Neural progenitor cell (in vitro differentiated cells): Measurements from ENCODE around the gene RB1. TPM values are rescaled to one million over a fixed set of nuclear protein-coding genes. Genes with fewer than 3 reads are reported as not detected.

ENCODE experiments used
- DNase-seq: peaks from one replicate; pipeline ENCODE4 v3.0.0-alpha.2; 2016; ENCODE audit warnings: low spot score
- H2AFZ ChIP-seq: fragments of 200-600 bp; sonication (generic); replicated peaks from 2 replicates; pipeline ENCODE4 v1.6.1; 2016; ENCODE audit warnings: antibody characterized with exemption
- H3F3A ChIP-seq: fragments of 200-600 bp; sonication (generic); 2 replicates; pipeline ENCODE4 v1.6.1; 2016; ENCODE audit warnings: antibody characterized with exemption, low read depth
- H3K27ac ChIP-seq: fragments of 200-600 bp; sonication (generic); 2 replicates; pipeline ENCODE4 v1.5.1; 2016; ENCODE audit warnings: mild to moderate bottlenecking
- H3K27me3 ChIP-seq: fragments of 200-600 bp; sonication (generic); 2 replicates; pipeline ENCODE4 v1.6.1; 2016; ENCODE audit warnings: mild to moderate bottlenecking, moderate library complexity
- H3K36me3 ChIP-seq: fragments of 200-600 bp; sonication (generic); 2 replicates; pipeline ENCODE4 v1.5.1; 2016
- H3K4me1 ChIP-seq: fragments of 200-600 bp; sonication (generic); 2 replicates; pipeline ENCODE4 v1.6.1; 2016; ENCODE audit warnings: mixed run types
- H3K4me2 ChIP-seq: fragments of 200-600 bp; sonication (generic); 2 replicates; pipeline ENCODE4 v1.6.1; 2016
- H3K4me3 ChIP-seq: fragments of 200-600 bp; sonication (generic); 2 replicates; pipeline ENCODE4 v1.5.1; 2016
- H3K79me2 ChIP-seq: fragments of 200-600 bp; sonication (generic); 2 replicates; pipeline ENCODE4 v1.6.1; 2016; ENCODE audit warnings: low read depth
- H3K9ac ChIP-seq: fragments of 200-600 bp; sonication (generic); 2 replicates; pipeline ENCODE4 v1.6.1; 2016
- H3K9me3 ChIP-seq: fragments of 200-600 bp; sonication (generic); 2 replicates; pipeline ENCODE4 v1.5.1; 2016; ENCODE audit warnings: low read depth
- H4K20me1 ChIP-seq: fragments of 200-600 bp; sonication (generic); 2 replicates; pipeline ENCODE4 v1.6.1; 2016; ENCODE audit warnings: low read depth
- H3K27ac Mint-ChIP-seq: 3 replicates; pipeline ENCODE4 v1.8.0; 2021; ENCODE audit warnings: mixed read lengths
- H3K27me3 Mint-ChIP-seq: 2 replicates; pipeline ENCODE4 v1.8.0; 2022; ENCODE audit warnings: low read depth, mild to moderate bottlenecking, inconsistent platforms, moderate library complexity, mixed read lengths; ENCODE audit not compliant: insufficient read depth
- H3K36me3 Mint-ChIP-seq: 3 replicates; pipeline ENCODE4 v1.8.0; 2021; ENCODE audit warnings: mixed read lengths
- H3K4me1 Mint-ChIP-seq: 3 replicates; pipeline ENCODE4 v1.8.0; 2021; ENCODE audit warnings: mixed read lengths
- H3K4me3 Mint-ChIP-seq: 3 replicates; pipeline ENCODE4 v1.8.0; 2021; ENCODE audit warnings: mild to moderate bottlenecking, moderate library complexity, mixed read lengths
- H3K9me3 Mint-ChIP-seq: 3 replicates; pipeline ENCODE4 v1.8.0; 2020; ENCODE audit warnings: mixed read lengths
- EZH2 ChIP-seq: fragments of 200-600 bp; sonication (generic); IDR thresholded peaks from 2 replicates; pipeline ENCODE4 v1.6.1; 2017; ENCODE audit warnings: antibody characterized with exemption, mild to moderate bottlenecking, moderate library complexity
- EZH2phosphoT487 ChIP-seq: fragments of 200-600 bp; sonication (generic); IDR thresholded peaks from 2 replicates; pipeline ENCODE4 v1.6.1; 2017; ENCODE audit warnings: antibody characterized with exemption
- total RNA-seq: library from RNA; depleted of rRNA; stranded (reverse); fragments of >200 nt; gene quantifications from 2 replicates; pipeline ENCODE4 v1.2.3, GENCODE V29; 2015; ENCODE audit warnings: low replicate concordance
- TF ChIP-seq, protein P1 (sequence below): fragments of 200-600 bp; sonication (generic); IDR thresholded peaks from 2 replicates; pipeline ENCODE4 v1.5.1; 2017; ENCODE audit warnings: antibody characterized with exemption, mild to moderate bottlenecking

Gene RB1
- total RNA-seq, 1 donor from 2014 or later, result 39.5 TPM

DNA sequence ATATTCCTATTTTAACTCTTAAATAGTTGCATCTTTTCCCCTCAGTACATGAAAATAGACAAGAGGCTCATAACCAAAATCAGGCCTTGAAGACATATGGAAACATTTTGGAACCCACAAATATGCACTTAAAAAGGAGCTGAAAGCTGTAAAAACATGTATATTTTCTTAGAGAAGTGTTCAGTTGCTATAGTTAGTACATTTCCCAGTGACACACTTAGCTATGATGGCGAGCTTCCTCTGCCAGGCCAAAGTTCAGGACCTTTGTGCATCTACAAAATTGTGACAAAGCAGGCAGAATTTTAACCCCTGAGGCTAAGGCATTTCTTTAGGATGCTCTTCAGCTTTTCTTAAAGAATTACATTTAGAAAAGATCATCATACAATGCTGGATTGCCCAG is 174.8 kb downstream of the RB1 start:
- Histone ChIP-seq H3F3A (no peaks in the 10 kb centered on the region), H3K9me3 (no peaks in the 10 kb centered on the region), H3K4me2 (no peak overlapping the region), H3K4me3 (no peak overlapping the region), H3K4me1 (no peaks in the 10 kb centered on the region), H3K36me3 (no peaks in the 10 kb centered on the region), H2AFZ (no peak overlapping the region), H3K27ac (no peak overlapping the region), H4K20me1 (no peaks in the 10 kb centered on the region), H3K79me2 (no peaks in the 10 kb centered on the region), H3K9ac (no peak overlapping the region), H3K27me3 (no peaks in the 10 kb centered on the region)
- peaks cover 11% of the 10 kb centered on the region for H3K36me3 Mint-ChIP-seq
- H3K27ac Mint-ChIP-seq, result no peak overlapping the region
- H3K27me3 Mint-ChIP-seq, result peaks cover 2% of the 10 kb centered on the region
- H3K9me3 Mint-ChIP-seq, result no peaks in the 10 kb centered on the region
- no peaks in the 10 kb centered on the region for H3K4me1 Mint-ChIP-seq
- DNase-seq, result no peak
- TF ChIP-seq EZH2phosphoT487, result no peak
- TF ChIP-seq, protein P1, sequence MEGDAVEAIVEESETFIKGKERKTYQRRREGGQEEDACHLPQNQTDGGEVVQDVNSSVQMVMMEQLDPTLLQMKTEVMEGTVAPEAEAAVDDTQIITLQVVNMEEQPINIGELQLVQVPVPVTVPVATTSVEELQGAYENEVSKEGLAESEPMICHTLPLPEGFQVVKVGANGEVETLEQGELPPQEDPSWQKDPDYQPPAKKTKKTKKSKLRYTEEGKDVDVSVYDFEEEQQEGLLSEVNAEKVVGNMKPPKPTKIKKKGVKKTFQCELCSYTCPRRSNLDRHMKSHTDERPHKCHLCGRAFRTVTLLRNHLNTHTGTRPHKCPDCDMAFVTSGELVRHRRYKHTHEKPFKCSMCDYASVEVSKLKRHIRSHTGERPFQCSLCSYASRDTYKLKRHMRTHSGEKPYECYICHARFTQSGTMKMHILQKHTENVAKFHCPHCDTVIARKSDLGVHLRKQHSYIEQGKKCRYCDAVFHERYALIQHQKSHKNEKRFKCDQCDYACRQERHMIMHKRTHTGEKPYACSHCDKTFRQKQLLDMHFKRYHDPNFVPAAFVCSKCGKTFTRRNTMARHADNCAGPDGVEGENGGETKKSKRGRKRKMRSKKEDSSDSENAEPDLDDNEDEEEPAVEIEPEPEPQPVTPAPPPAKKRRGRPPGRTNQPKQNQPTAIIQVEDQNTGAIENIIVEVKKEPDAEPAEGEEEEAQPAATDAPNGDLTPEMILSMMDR, result no peak
- no peak overlapping the region for H3K4me3 Mint-ChIP-seq

DNA sequence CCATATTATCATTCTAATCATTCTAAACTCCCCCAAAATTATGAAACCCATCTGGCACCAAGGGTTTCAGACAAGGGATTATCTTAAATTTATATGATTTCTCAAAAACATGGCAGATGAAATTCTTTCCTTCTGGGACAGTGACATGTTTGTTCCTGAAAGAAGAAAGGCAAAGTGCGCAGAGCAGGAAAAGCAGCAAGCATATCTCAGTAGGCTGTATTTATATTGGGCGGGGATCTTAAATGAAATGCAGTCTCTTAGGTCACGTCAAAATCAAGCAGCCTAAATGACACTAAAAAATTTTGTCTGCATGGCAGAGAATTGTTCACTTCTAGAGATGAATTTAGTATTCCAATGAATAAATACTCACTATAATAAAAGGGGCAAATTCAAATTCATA is 180.0 kb downstream of the RB1 start:
- Histone ChIP-seq H2AFZ (no peak overlapping the region), H3K4me3 (no peak overlapping the region), H3K36me3 (peaks cover 7% of the 10 kb centered on the region), H3K27me3 (no peaks in the 10 kb centered on the region), H3K9me3 (no peaks in the 10 kb centered on the region), H3K4me1 (no peaks in the 10 kb centered on the region), H3K27ac (no peak overlapping the region), H3K79me2 (no peaks in the 10 kb centered on the region), H3K4me2 (no peak overlapping the region), H4K20me1 (no peaks in the 10 kb centered on the region), H3F3A (no peaks in the 10 kb centered on the region), H3K9ac (no peak overlapping the region)
- Mint-ChIP-seq H3K27me3 (peaks cover 2% of the 10 kb centered on the region), H3K4me3 (no peak overlapping the region), H3K27ac (no peak overlapping the region), H3K9me3 (no peaks in the 10 kb centered on the region), H3K4me1 (no peaks in the 10 kb centered on the region), H3K36me3 (peaks cover 21% of the 10 kb centered on the region)
- DNase-seq, result no peak
- TF ChIP-seq EZH2phosphoT487 (no peak), EZH2 (no peak)
- TF ChIP-seq, protein P1, result no peak

DNA sequence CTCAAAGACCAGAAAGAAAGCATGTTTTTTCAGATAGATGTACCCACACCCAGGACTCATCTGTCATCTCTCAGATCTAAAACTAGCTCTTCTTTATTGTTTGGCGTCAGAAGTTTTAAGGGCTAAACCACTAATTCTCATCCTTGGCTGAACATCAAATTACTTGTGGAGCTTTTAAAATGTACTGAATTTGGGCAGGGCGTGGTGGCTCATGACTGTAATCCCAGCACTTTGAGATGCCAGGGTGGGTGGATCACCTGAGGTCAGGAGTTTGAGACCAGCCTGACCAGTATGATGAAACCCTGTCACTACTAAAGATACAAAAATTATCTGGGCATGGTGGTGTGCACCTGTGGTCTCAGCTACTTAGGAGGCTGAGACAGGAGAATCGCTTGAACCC is 181.9 kb downstream of the RB1 start:
- Mint-ChIP-seq H3K4me3 (no peak overlapping the region), H3K36me3 (peaks cover 26% of the 10 kb centered on the region), H3K27ac (no peak overlapping the region), H3K27me3 (peaks cover 2% of the 10 kb centered on the region), H3K9me3 (no peaks in the 10 kb centered on the region), H3K4me1 (no peaks in the 10 kb centered on the region)
- Histone ChIP-seq H4K20me1 (no peaks in the 10 kb centered on the region), H3K79me2 (no peaks in the 10 kb centered on the region), H3K9ac (no peak overlapping the region), H2AFZ (no peak overlapping the region), H3K9me3 (no peaks in the 10 kb centered on the region), H3K27ac (no peak overlapping the region), H3K36me3 (peaks cover 7% of the 10 kb centered on the region), H3K27me3 (no peaks in the 10 kb centered on the region), H3K4me2 (no peak overlapping the region), H3K4me3 (no peak overlapping the region), H3F3A (no peaks in the 10 kb centered on the region), H3K4me1 (no peaks in the 10 kb centered on the region)
- TF ChIP-seq EZH2phosphoT487, result no peak
- no peak for TF ChIP-seq EZH2
- DNase-seq, result no peak

DNA sequence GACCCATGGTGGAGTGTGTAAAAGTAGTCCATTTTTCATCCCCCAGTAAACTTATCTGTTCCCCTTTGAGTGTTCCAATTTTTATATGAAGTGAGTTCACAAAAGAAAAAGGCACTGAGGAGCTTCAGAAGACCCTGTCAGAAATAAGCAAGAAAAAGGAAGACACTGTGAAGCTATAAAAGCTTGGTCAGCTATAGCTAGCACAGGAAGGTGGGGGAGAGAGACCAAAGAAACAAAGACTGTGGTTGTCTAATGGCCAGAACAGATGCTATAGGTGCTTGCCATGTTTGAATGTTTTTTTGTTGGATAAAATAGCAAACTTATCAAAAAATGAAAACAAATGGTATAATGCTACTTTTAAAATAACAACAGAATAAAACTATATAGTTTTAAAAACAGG is 182.8 kb downstream of the RB1 start:
- peaks cover 7% of the 10 kb centered on the region for H3K36me3 ChIP-seq
- no peak overlapping the region for H3K9ac ChIP-seq
- Mint-ChIP-seq H3K4me3 (no peak overlapping the region), H3K27me3 (peaks cover 2% of the 10 kb centered on the region), H3K4me1 (no peaks in the 10 kb centered on the region), H3K36me3 (peaks cover 26% of the 10 kb centered on the region), H3K9me3 (no peaks in the 10 kb centered on the region), H3K27ac (no peak overlapping the region)
- H3K4me2 ChIP-seq, result no peak overlapping the region
- H3K27me3 ChIP-seq, result no peaks in the 10 kb centered on the region
- H3F3A ChIP-seq, result no peaks in the 10 kb centered on the region
- H3K4me3 ChIP-seq, result no peak overlapping the region
- H3K4me1 ChIP-seq, result no peaks in the 10 kb centered on the region
- H3K9me3 ChIP-seq, result no peaks in the 10 kb centered on the region
- TF ChIP-seq, protein P1, result no peak
- TF ChIP-seq EZH2 (no peak), EZH2phosphoT487 (no peak)
- no peaks in the 10 kb centered on the region for H4K20me1 ChIP-seq
- no peak overlapping the region for H2AFZ ChIP-seq
- H3K79me2 ChIP-seq, result no peaks in the 10 kb centered on the region
- DNase-seq, result no peak
- no peak overlapping the region for H3K27ac ChIP-seq
